Measurements from ENCODE around the gene TNS3.

GRCh38 chr7:47393406-47393805, 188.5 kb downstream of the TNS3 start:
- TF ChIP-seq EZH2 (IDR thresholded peaks at IDR 0.05; ENCODE audit: borderline replicate concordance, insufficient read depth, low read depth, low read length, poor library complexity, severe bottlenecking), result no peak
- TF ChIP-seq, protein P1, sequence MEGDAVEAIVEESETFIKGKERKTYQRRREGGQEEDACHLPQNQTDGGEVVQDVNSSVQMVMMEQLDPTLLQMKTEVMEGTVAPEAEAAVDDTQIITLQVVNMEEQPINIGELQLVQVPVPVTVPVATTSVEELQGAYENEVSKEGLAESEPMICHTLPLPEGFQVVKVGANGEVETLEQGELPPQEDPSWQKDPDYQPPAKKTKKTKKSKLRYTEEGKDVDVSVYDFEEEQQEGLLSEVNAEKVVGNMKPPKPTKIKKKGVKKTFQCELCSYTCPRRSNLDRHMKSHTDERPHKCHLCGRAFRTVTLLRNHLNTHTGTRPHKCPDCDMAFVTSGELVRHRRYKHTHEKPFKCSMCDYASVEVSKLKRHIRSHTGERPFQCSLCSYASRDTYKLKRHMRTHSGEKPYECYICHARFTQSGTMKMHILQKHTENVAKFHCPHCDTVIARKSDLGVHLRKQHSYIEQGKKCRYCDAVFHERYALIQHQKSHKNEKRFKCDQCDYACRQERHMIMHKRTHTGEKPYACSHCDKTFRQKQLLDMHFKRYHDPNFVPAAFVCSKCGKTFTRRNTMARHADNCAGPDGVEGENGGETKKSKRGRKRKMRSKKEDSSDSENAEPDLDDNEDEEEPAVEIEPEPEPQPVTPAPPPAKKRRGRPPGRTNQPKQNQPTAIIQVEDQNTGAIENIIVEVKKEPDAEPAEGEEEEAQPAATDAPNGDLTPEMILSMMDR (IDR thresholded peaks at IDR 0.05), result no peak

Data from B cell (primary cell).